Esophagus muscularis mucosa (tissue), 4 donors: ENCODE measurements around the gene RSPH3. TPM values are rescaled to one million over a fixed set of nuclear protein-coding genes. Genes with fewer than 3 reads are reported as not detected.

Experiments
- DNase-seq: peaks from one replicate; pipeline ENCODE4 v3.0.0-alpha.2; 2017; ENCODE audit errors: extremely low spot score
- H3K27ac ChIP-seq, 4 donors: fragments of 200-600 bp; sonication (generic); replicated peaks in 1 of 4; 1 replicate in 3 of 4; 2 replicates in 1 of 4; pipeline ENCODE4 v1.5.1; 2016 to 2019; ENCODE audit warnings: mild to moderate bottlenecking in 1 of 4
- H3K27me3 ChIP-seq, 4 donors: fragments of 200-600 bp; sonication (generic); one replicate each; pipeline versions ENCODE4 v1.5.1 to v1.6.0; 2016 to 2019
- H3K36me3 ChIP-seq, 4 donors: fragments of 200-600 bp; sonication (generic); one replicate each; pipeline ENCODE4 v1.5.1; 2016 to 2019
- H3K4me1 ChIP-seq, 4 donors: fragments of 200-600 bp; sonication (generic); one replicate each; pipeline ENCODE4 v1.5.1; 2016 to 2019
- H3K4me3 ChIP-seq, 4 donors: fragments of 200-600 bp; sonication (generic); 1 replicate in 2 of 4; 2 replicates in 2 of 4; pipeline ENCODE4 v1.5.1; 2016 to 2019; ENCODE audit warnings: mild to moderate bottlenecking in 4 of 4, moderate library complexity in 1 of 4
- H3K9me3 ChIP-seq, 4 donors: fragments of 200-600 bp; sonication (generic); 1 replicate in 3 of 4; 2 replicates in 1 of 4; pipeline ENCODE4 v1.5.1; 2016 to 2019
- CTCF ChIP-seq, 3 experiments: fragments of 200-600 bp in 2 of 3; fragments of 450-650 bp in 1 of 3; sonication (generic) in 2 of 3; IDR thresholded peaks; one replicate each; pipeline ENCODE4 v1.5.1; 2017 to 2019; ENCODE audit warnings: antibody characterized with exemption in 3 of 3, mild to moderate bottlenecking in 2 of 3, moderate library complexity in 1 of 3
- EP300 ChIP-seq: sonication (generic); formaldehyde crosslinking; IDR thresholded peaks from one replicate; pipeline ENCODE4 v1.6.1; 2017; ENCODE audit warnings: antibody characterized with exemption
- POLR2A ChIP-seq: fragments of 450-650 bp; IDR thresholded peaks from one replicate; pipeline ENCODE4 v1.6.1; 2017; ENCODE audit warnings: antibody characterized with exemption, moderate library complexity, mild to moderate bottlenecking, low read depth
- POLR2AphosphoS5 ChIP-seq, 2 donors: sonication (generic); formaldehyde crosslinking; IDR thresholded peaks; one replicate each; pipeline ENCODE4 v1.6.1; 2017; ENCODE audit warnings: antibody characterized with exemption in 2 of 2
- WGBS: methylation state at CpG from one replicate; pipeline ENCODE4 v1.1.5; 2018; 5-methylcytosine and 5-hydroxymethylcytosine counted together
- intact Hi-C: fragments of 100-400 bp; cut with DNase I; formaldehyde crosslinking; loops from one replicate; pipeline ENCODE4 v1.15.1; 2023
- small RNA-seq, 3 donors: library from RNA; depleted of rRNA; stranded (forward); fragments of <200 nt; gene quantifications; one replicate each; pipeline ENCODE3, GENCODE V24; 2016
- total RNA-seq, 4 donors: library from RNA; depleted of rRNA; stranded (reverse); fragments of >200 nt; gene quantifications; one replicate each; pipeline versions ENCODE4 v1.1.0 to v1.2.1, GENCODE V29; 2016

RSPH3 gene
- total RNA-seq, 4 donors from 2014 or later: 10.6 to 21.5 (median 18.1) TPM

GRCh38 chr6:158924499-158925455, 75.2 kb downstream of the RSPH3 start:
- Histone ChIP-seq H3K9me3 (no peaks in the 10 kb centered on the region), H3K4me1 (no peaks in the 10 kb centered on the region), H3K4me3 (no peak overlapping the region), H3K27ac (no peak overlapping the region), H3K36me3 (no peaks in the 10 kb centered on the region), H3K27me3 (no peaks in the 10 kb centered on the region)
- DNase-seq: no peak
- intact Hi-C loops: no loop called here
- WGBS: 84% methylated on average over 4 of the region's 4 CpGs
- TF ChIP-seq POLR2A: no peak
- no peak for TF ChIP-seq EP300
- TF ChIP-seq POLR2AphosphoS5 (IDR thresholded peaks at IDR 0.05): no peak
- no peak for TF ChIP-seq CTCF (IDR thresholded peaks at IDR 0.05)

- Histone ChIP-seq H3K4me1 (no peaks in the 10 kb centered on the region), H3K9me3 (no peaks in the 10 kb centered on the region), H3K27ac (no peak overlapping the region), H3K27me3 (no peaks in the 10 kb centered on the region), H3K36me3 (no peaks in the 10 kb centered on the region), H3K4me3 (no peak overlapping the region)
- DNase-seq: no peak
- 83% methylated on average over 14 of the region's 14 CpGs for WGBS
- intact Hi-C loops: no loop called here
- TF ChIP-seq EP300: no peak
- TF ChIP-seq POLR2A: no peak
- no peak for TF ChIP-seq POLR2AphosphoS5 (IDR thresholded peaks at IDR 0.05)
- TF ChIP-seq CTCF (IDR thresholded peaks at IDR 0.05): no peak
Measured at GRCh38 chr6:158923805-158924498, 76.0 kb downstream of the RSPH3 start.

Small RNA genes within 50 kb of the gene (small RNA-seq; reads per million reads assigned to genes)
- 0 reads per million in 3 donors for gene RNU6-293P

Other genes with a start within 250 kb of the RSPH3 start
- gene EZR, start 180.8 kb downstream of the RSPH3 start, total RNA-seq: 100 to 1,000 TPM; 205 to 226 (median 212) TPM
- gene TAGAP, start 44.8 kb upstream of the RSPH3 start, total RNA-seq: 1 to 10 TPM; 1.5 to 3.0 (median 1.9) TPM
- 10 to 100 TPM in 1 of 4 donors, 1 to 10 TPM in 2, under 1 TPM in 1; 0.84 to 11.2 (median 2.7) TPM for gene FNDC1, start 169.2 kb upstream of the RSPH3 start, total RNA-seq